ENCODE data around the gene LYZL4. TPM values are rescaled to one million over a fixed set of nuclear protein-coding genes. Genes with fewer than 3 reads are reported as not detected.

The LYZL4 gene
- total RNA-seq, 1 donor from 2014 or later, result not detected

GRCh38 chr3:42402394-42403096 is 7.9 kb downstream of the LYZL4 start:
- TF ChIP-seq CTCF (IDR thresholded peaks at IDR 0.05; ENCODE audit: unreplicated experiment), result no peak
- H3K27ac Mint-ChIP-seq, result no peak overlapping the region
- peaks cover 5% of the 10 kb centered on the region for H3K9me3 Mint-ChIP-seq
- no peak overlapping the region for H3K4me3 Mint-ChIP-seq
- H3K4me1 Mint-ChIP-seq, result no peaks in the 10 kb centered on the region
- DNase-seq (ENCODE audit: low spot score in 2 of 2, unreplicated experiment in 2 of 2), result no peak
- no peaks in the 10 kb centered on the region for H3K36me3 Mint-ChIP-seq
- H3K27me3 Mint-ChIP-seq (ENCODE audit: low read depth), result peaks cover 3% of the 10 kb centered on the region

- TF ChIP-seq CTCF (IDR thresholded peaks at IDR 0.05; ENCODE audit: unreplicated experiment), result no peak
- Mint-ChIP-seq H3K9me3 (peaks cover 5% of the 10 kb centered on the region), H3K4me1 (no peaks in the 10 kb centered on the region), H3K4me3 (no peak overlapping the region), H3K36me3 (no peaks in the 10 kb centered on the region), H3K27me3 (ENCODE audit: low read depth) (peaks cover 18% of the 10 kb centered on the region), H3K27ac (no peak overlapping the region)
- no peak for DNase-seq (ENCODE audit: low spot score in 2 of 2, unreplicated experiment in 2 of 2)
Observed at GRCh38 chr3:42398080-42398479, 12.3 kb downstream of the LYZL4 start.

GRCh38 chr3:42397644-42398043 is 12.8 kb downstream of the LYZL4 start:
- Mint-ChIP-seq H3K4me3 (no peak overlapping the region), H3K27ac (no peak overlapping the region), H3K27me3 (ENCODE audit: low read depth) (peaks cover 23% of the 10 kb centered on the region), H3K36me3 (no peaks in the 10 kb centered on the region), H3K9me3 (peaks cover 5% of the 10 kb centered on the region), H3K4me1 (no peaks in the 10 kb centered on the region)
- no peak for DNase-seq (ENCODE audit: low spot score in 2 of 2, unreplicated experiment in 2 of 2)
- TF ChIP-seq CTCF (IDR thresholded peaks at IDR 0.05; ENCODE audit: unreplicated experiment), result no peak

DNA sequence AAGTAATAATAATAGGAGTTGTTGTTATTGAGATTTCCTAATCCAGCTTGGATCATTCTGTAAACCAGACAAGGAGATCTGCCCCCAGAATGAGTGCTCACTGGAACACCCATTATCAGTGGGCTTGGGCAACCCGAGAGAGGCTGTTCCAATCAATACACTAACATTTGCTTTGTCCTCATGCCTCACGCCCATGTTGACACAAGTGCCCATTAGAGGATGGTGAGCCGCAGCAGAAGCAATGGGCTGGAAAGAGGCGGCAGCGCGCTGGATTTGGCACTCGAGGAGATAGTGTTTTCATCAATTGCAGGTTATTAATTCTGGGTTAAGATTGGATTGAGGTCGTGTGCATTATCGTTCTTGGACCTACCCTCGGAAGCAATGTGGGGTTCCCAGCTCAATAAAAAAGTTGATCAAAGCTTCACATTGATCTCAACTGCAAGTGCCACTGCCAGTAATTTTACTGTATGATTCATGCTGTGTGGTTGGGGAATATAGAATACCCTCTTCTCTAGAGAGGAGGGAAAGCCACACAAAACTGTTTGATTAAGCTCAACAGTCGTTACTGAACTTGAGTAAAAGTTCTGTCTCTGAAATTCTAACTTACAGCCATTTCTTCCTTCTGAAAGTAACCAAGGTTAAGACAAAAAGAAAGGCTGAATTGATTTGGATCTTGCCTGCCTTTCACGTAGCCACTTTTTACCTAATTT is 15.7 kb downstream of the LYZL4 start:
- peaks cover 42% of the 10 kb centered on the region for H3K27me3 Mint-ChIP-seq (ENCODE audit: low read depth)

More for the DNA sequence above, 15.7 kb downstream of the LYZL4 start:
- Mint-ChIP-seq H3K27ac (no peak overlapping the region), H3K4me3 (no peak overlapping the region), H3K36me3 (no peaks in the 10 kb centered on the region), H3K4me1 (no peaks in the 10 kb centered on the region), H3K9me3 (no peaks in the 10 kb centered on the region)
- TF ChIP-seq CTCF (IDR thresholded peaks at IDR 0.05; ENCODE audit: unreplicated experiment), result no peak
- no peak for DNase-seq (ENCODE audit: low spot score in 2 of 2, unreplicated experiment in 2 of 2)
